HFF-Myc (cell line): ENCODE measurements around the gene GRIK2.

ENCODE experiments used
- DNase-seq: peaks from one replicate; pipeline ENCODE4 v3.0.0-alpha.2; 2011; ENCODE audit warnings: low read depth; ENCODE audit errors: extremely low read depth
- H3K4me3 ChIP-seq: replicated peaks from 2 replicates; pipeline ENCODE4 v1.5.1; 2011; ENCODE audit warnings: low read depth, mild to moderate bottlenecking, control low read depth, low read length
- TF ChIP-seq, protein P1 (sequence below): IDR thresholded peaks from 2 replicates; pipeline ENCODE4 v1.5.1; 2012; ENCODE audit warnings: mild to moderate bottlenecking, low read depth, low read length, control low read depth; ENCODE audit errors: missing control alignments

Gene GRIK2

GRCh38 chr6:101980924-101981323 is 587.4 kb downstream of the GRIK2 start:
- H3K4me3 ChIP-seq, result no peak overlapping the region
- DNase-seq, result no peak
- TF ChIP-seq, protein P1, sequence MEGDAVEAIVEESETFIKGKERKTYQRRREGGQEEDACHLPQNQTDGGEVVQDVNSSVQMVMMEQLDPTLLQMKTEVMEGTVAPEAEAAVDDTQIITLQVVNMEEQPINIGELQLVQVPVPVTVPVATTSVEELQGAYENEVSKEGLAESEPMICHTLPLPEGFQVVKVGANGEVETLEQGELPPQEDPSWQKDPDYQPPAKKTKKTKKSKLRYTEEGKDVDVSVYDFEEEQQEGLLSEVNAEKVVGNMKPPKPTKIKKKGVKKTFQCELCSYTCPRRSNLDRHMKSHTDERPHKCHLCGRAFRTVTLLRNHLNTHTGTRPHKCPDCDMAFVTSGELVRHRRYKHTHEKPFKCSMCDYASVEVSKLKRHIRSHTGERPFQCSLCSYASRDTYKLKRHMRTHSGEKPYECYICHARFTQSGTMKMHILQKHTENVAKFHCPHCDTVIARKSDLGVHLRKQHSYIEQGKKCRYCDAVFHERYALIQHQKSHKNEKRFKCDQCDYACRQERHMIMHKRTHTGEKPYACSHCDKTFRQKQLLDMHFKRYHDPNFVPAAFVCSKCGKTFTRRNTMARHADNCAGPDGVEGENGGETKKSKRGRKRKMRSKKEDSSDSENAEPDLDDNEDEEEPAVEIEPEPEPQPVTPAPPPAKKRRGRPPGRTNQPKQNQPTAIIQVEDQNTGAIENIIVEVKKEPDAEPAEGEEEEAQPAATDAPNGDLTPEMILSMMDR, result no peak

DNA sequence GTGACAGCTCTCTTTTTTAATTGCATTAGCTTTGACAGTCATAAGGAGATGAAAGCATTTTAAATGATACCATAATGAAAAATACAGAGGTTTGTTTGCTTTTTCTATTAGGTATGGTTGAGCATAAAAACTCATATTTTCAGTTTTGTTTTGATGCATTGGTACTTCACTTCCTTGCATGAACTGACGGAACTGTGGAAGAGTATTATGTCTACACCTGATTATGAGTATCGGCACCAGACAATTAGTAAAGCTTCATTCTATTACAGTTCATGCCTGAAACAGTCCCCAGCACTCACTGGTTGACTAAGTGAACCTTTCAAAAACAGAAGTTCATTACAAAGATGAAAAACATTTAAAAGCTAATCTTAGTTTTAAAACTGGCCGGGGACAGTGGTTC is 593.0 kb downstream of the GRIK2 start:
- no peak for DNase-seq
- TF ChIP-seq, protein P1, result no peak
- H3K4me3 ChIP-seq, result no peak overlapping the region

GRCh38 chr6:101992286-101992685 is 598.8 kb downstream of the GRIK2 start:
- no peak for DNase-seq
- TF ChIP-seq, protein P1, result no peak
- H3K4me3 ChIP-seq, result no peak overlapping the region

- DNase-seq, result no peak
- no peak overlapping the region for H3K4me3 ChIP-seq
- TF ChIP-seq, protein P1, result no peak
These were observed 601.0 kb downstream of the GRIK2 start for GRCh38 chr6:101994521-101994920.

- no peak for DNase-seq
- H3K4me3 ChIP-seq, result no peak overlapping the region
- TF ChIP-seq, protein P1, result no peak
These were observed 621.9 kb downstream of the GRIK2 start for GRCh38 chr6:102015431-102015830.

DNA sequence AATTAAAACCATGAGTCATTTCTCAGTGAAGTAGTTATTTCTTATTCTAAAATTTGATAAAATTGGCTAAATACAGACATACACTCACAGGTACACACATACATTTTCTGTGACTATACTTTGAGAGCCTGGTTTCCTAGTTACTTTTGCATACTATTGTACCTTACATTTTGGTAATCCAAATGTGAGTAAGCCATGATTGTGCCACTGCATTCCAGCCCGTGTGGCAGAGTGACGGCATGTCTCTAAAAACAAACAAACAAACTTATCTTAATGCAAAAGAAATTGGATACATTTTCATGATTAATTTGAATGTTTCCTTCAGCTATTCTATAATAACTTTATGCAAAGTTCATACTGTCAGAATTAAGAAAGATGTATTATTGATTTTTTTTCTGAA is 628.8 kb downstream of the GRIK2 start:
- DNase-seq, result no peak
- H3K4me3 ChIP-seq, result no peak overlapping the region
- TF ChIP-seq, protein P1, result no peak

GRCh38 chr6:102022803-102023202 is 629.3 kb downstream of the GRIK2 start:
- TF ChIP-seq, protein P1, result no peak
- no peak for DNase-seq
- H3K4me3 ChIP-seq, result no peak overlapping the region
